GM13977 (cell line): Measurements from ENCODE around the gene GPR119.
"Not testable (repeated sequence)": the region's sequence is repeated elsewhere in the genome, so short reads cannot be mapped to it uniquely, and the experiment has no call there.

Source experiments
- DNase-seq: peaks from one replicate; pipeline ENCODE4 v3.0.0; 2012; ENCODE audit warnings: low spot score
- CTCF ChIP-seq: IDR thresholded peaks from 2 replicates; pipeline ENCODE4 v1.5.1; 2012; ENCODE audit warnings: mild to moderate bottlenecking, control low read depth; ENCODE audit not compliant: insufficient read depth; ENCODE audit errors: extremely low read depth, missing control alignments
- in situ Hi-C: fragments of 300-500 bp; cut with MboI; formaldehyde crosslinking; loops from one replicate; pipeline ENCODE4 v1.12.0; 2022; ENCODE audit warnings: low sequenced_read_pairs, low pct_unique_long_range_greater_than_20kb, mixed read lengths, inconsistent platforms; ENCODE audit not compliant: unreplicated experiment

Gene GPR119

GRCh38 chrX:130343411-130343810 is 42.1 kb downstream of the GPR119 start:
- in situ Hi-C loops, result no loop called here
- TF ChIP-seq CTCF, result no peak

GRCh38 chrX:130340271-130340670 is 45.2 kb downstream of the GPR119 start:
- TF ChIP-seq CTCF, result no peak
- no peak for DNase-seq
- in situ Hi-C loops, result no loop called here

More at GRCh38 chrX:130343411-130343810, 42.1 kb downstream of the GPR119 start:
- DNase-seq, result no peak

- no peak for TF ChIP-seq CTCF
- DNase-seq, result peak; percentile 59
- in situ Hi-C loops, result no loop called here
Measured at GRCh38 chrX:130339408-130340222, 45.9 kb downstream of the GPR119 start, which contains the start of gene SLC25A14. Gene SLC25A14, plus strand, starts transcription at chrX:130339919. Its CDS starts 360 bp downstream, at chrX:130340279.

- in situ Hi-C loops, DNase-seq: not testable (repeated sequence)
Measured at GRCh38 chrX:130338869-130339268, 46.6 kb downstream of the GPR119 start.

GRCh38 chrX:130336531-130336930 is 48.9 kb downstream of the GPR119 start:
- in situ Hi-C loops, result no loop called here
- TF ChIP-seq CTCF, result no peak
- DNase-seq, result no peak
